ENCODE measurements around the gene MROH9. TPM values are rescaled to one million over a fixed set of nuclear protein-coding genes. Genes with fewer than 3 reads are reported as not detected.

MROH9 gene
- total and polyA plus RNA-seq, 2 of the 4 experiments (the other 2 are of a cell fraction) = not detected

DNA sequence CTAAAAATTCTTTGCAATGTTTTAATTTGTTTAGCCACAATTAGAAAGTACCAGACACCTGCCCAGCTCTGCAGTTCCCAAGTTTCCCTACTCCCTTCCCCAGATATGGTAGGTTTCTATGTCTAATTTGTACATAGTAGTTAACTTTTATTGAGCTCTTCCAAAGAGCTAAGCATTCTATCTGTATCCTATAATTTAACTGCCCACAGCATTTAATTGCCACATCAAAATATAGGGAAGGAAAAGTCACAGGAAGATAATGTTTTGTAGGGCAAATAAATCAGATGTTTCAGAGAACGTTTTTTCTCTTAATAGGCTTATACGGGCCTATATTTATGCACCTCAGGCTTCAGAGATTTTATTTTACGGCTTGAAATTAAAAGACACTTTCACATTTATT, 139.7 kb downstream of the MROH9 start:
- POLR2A ChIA-PET (ENCODE audit: unreplicated experiment) = no interaction called here
- Histone ChIP-seq H3K14ac (replicated peaks; ENCODE audit: low read depth, low read length) (no peak overlapping the region), H3K4me3 (ENCODE audit: insufficient read depth, low read depth, low read length) (no peak overlapping the region), H2AK5ac (ENCODE audit: low read depth, low read length) (no peak overlapping the region), H2BK15ac (ENCODE audit: low read depth, low read length) (no peak overlapping the region), H3K9ac (ENCODE audit: low read depth, low read length) (no peak overlapping the region), H3K27ac (ENCODE audit: insufficient read depth, low read length) (no peak overlapping the region), H2BK20ac (ENCODE audit: low read depth, low read length) (no peak overlapping the region), H4K8ac (ENCODE audit: low read depth in 2 of 2, low read length in 2 of 2) (no peak overlapping the region), H3K4ac (ENCODE audit: low read depth, low read length) (no peak overlapping the region), H3K4me1 (ENCODE audit: control insufficient read depth, insufficient read depth, low read length) (no peaks in the 10 kb centered on the region), H3K36me3 (ENCODE audit: control insufficient read depth, insufficient read depth, low read length) (no peaks in the 10 kb centered on the region), H3K79me1 (ENCODE audit: low read depth in 1 of 2, low read length in 2 of 2) (no peaks in the 10 kb centered on the region), H4K5ac (ENCODE audit: low read depth, low read length) (no peak overlapping the region), H4K20me1 (ENCODE audit: insufficient read depth, low read length) (no peaks in the 10 kb centered on the region), H3K9me1 (ENCODE audit: insufficient read depth, low read length) (no peaks in the 10 kb centered on the region), H3K9me3 (ENCODE audit: control insufficient read depth, insufficient read depth, low read length) (no peaks in the 10 kb centered on the region), H2BK5ac (ENCODE audit: low read depth, low read length, poor library complexity, severe bottlenecking) (no peak overlapping the region), H2AK9ac (replicated peaks; ENCODE audit: low read depth, low read length, poor library complexity) (no peak overlapping the region), H3K27me3 (ENCODE audit: control insufficient read depth, insufficient read depth, low read length) (no peaks in the 10 kb centered on the region), H3K56ac (ENCODE audit: extremely low read depth, insufficient read depth, low read length) (no peak overlapping the region), H2BK120ac (ENCODE audit: low read depth, low read length) (no peak overlapping the region), H4K91ac (ENCODE audit: insufficient read depth, low read depth, low read length) (no peak overlapping the region), H3K4me2 (ENCODE audit: low read depth, low read length) (no peak overlapping the region), H3K18ac (ENCODE audit: low read depth, low read length) (no peak overlapping the region), H3K23ac (ENCODE audit: low read depth, low read length) (no peak overlapping the region), H2AFZ (replicated peaks; ENCODE audit: low read length, poor library complexity) (no peak overlapping the region)
- DNase-seq (no peak), ATAC-seq (ENCODE audit: low read depth) (no peak)
- intact Hi-C loops (cut with micrococcal nuclease) = no loop called here
- WGBS, 2 experiments (ENCODE audit: extremely low coverage in 2 of 2, insufficient read length in 1 of 2) = no CpG with 5 or more reads among the region's 3 CpGs
- in situ Hi-C loops (cut with MboI; ENCODE audit: low sequenced_read_pairs) = no loop called here
- dilution Hi-C loops (cut with HindIII; ENCODE audit: low sequenced_read_pairs, unreplicated experiment) = no loop called here
- no TSS peak for BruUV-seq (replicated peaks)
- CTCF ChIA-PET = interaction anchor here (0.6 to 1.9 kb wide), 2 partner anchors 28 to 152 kb away, joined by 4 to 5 read pairs; no protein-coding TSS in a partner anchor
- TF ChIP-seq MXI1 (IDR thresholded peaks at IDR 0.05; ENCODE audit: borderline replicate concordance, low read depth, low read length) = no peak

Measured in IMR-90 (cell line).